IMR-90 (cell line): Measurements from ENCODE around the gene DHCR24. TPM values are rescaled to one million over a fixed set of nuclear protein-coding genes. Genes with fewer than 3 reads are reported as not detected.
A peak's percentile ranks its signal among the peaks of the same experiment; 100 is the strongest.

Experiments
- ATAC-seq: fragments of 200-7000 bp; cut with Tn5 transposase; 2 replicates; pipeline ENCODE4 v1.9.1; 2020; ENCODE audit warnings: low read depth, mild to moderate bottlenecking, moderate library complexity
- BruUV-seq: library from RNA; stranded (reverse); fragments of 400-500 nt; replicated peaks from 2 replicates; lab custom pipeline; 2021; lab: Mats Ljungman, UMichigan
- CTCF ChIA-PET: fragments of 300-600 bp; formaldehyde crosslinking; extraction: SDS; loops from one replicate; lab custom pipeline; 2021; ENCODE audit warnings: antibody characterized with exemption; lab: Yijun Ruan, JAX
- POLR2A ChIA-PET: fragments of 300-600 bp; sonication (Branson Sonifier 250); formaldehyde crosslinking; loops from one replicate; lab custom pipeline; 2022; ENCODE audit warnings: antibody characterized with exemption; ENCODE audit not compliant: unreplicated experiment; lab: Charles Lee
- DNase-seq: peaks from one replicate; pipeline ENCODE4 v3.0.0; 2013
- H2AFZ ChIP-seq: replicated peaks from 2 replicates; pipeline ENCODE3; 2013; ENCODE audit warnings: low read length, mild to moderate bottlenecking; ENCODE audit not compliant: poor library complexity
- H2AK5ac ChIP-seq: 2 replicates; pipeline ENCODE4 v1.6.1; 2013; ENCODE audit warnings: low read depth, low read length, inconsistent platforms
- H2AK9ac ChIP-seq: replicated peaks from 2 replicates; pipeline ENCODE3; 2013; ENCODE audit warnings: mild to moderate bottlenecking, low read depth, low read length, moderate library complexity; ENCODE audit not compliant: poor library complexity
- H2BK120ac ChIP-seq: 2 replicates; pipeline ENCODE4 v1.6.1; 2013; ENCODE audit warnings: low read depth, low read length, inconsistent platforms
- H2BK15ac ChIP-seq: 3 replicates; pipeline ENCODE4 v1.6.1; 2013; ENCODE audit warnings: low read depth, low read length, inconsistent platforms
- H2BK20ac ChIP-seq: 2 replicates; pipeline ENCODE4 v1.6.1; 2013; ENCODE audit warnings: low read depth, mild to moderate bottlenecking, inconsistent platforms, low read length, moderate library complexity
- H2BK5ac ChIP-seq: 2 replicates; pipeline ENCODE4 v1.6.1; 2013; ENCODE audit warnings: mild to moderate bottlenecking, low read depth, low read length, inconsistent platforms; ENCODE audit not compliant: poor library complexity, severe bottlenecking
- H3K14ac ChIP-seq: replicated peaks from 2 replicates; pipeline ENCODE4 v1.6.1; 2013; ENCODE audit warnings: low read depth, low read length, inconsistent platforms
- H3K18ac ChIP-seq: 2 replicates; pipeline ENCODE4 v1.6.1; 2013; ENCODE audit warnings: low read depth, low read length, control low read depth
- H3K23ac ChIP-seq: 2 replicates; pipeline ENCODE4 v1.6.1; 2013; ENCODE audit warnings: low read depth, low read length, inconsistent platforms
- H3K27ac ChIP-seq: 2 replicates; pipeline ENCODE4 v1.5.1; 2013; ENCODE audit warnings: mild to moderate bottlenecking, control low read depth, low read length; ENCODE audit not compliant: insufficient read depth
- H3K27me3 ChIP-seq: 2 replicates; pipeline ENCODE4 v1.6.1; 2013; ENCODE audit warnings: low read length; ENCODE audit not compliant: control insufficient read depth, insufficient read depth
- H3K36me3 ChIP-seq: 2 replicates; pipeline ENCODE4 v1.6.1; 2013; ENCODE audit warnings: low read length, mixed read lengths; ENCODE audit not compliant: control insufficient read depth, insufficient read depth
- H3K4ac ChIP-seq: 2 replicates; pipeline ENCODE4 v1.6.1; 2013; ENCODE audit warnings: low read depth, low read length, inconsistent platforms
- H3K4me1 ChIP-seq: 2 replicates; pipeline ENCODE4 v1.6.1; 2013; ENCODE audit warnings: low read length, mixed read lengths; ENCODE audit not compliant: control insufficient read depth, insufficient read depth
- H3K4me2 ChIP-seq: 2 replicates; pipeline ENCODE4 v1.6.1; 2013; ENCODE audit warnings: low read depth, mild to moderate bottlenecking, control low read depth, low read length, moderate library complexity
- H3K4me3 ChIP-seq: 2 replicates; pipeline ENCODE4 v1.5.1; 2013; ENCODE audit warnings: low read depth, mild to moderate bottlenecking, control low read depth, low read length, moderate library complexity; ENCODE audit not compliant: insufficient read depth
- H3K56ac ChIP-seq: 2 replicates; pipeline ENCODE4 v1.6.1; 2013; ENCODE audit warnings: low read length, inconsistent platforms; ENCODE audit not compliant: insufficient read depth; ENCODE audit errors: extremely low read depth
- H3K79me1 ChIP-seq, 2 experiments: 2 replicates each; pipeline ENCODE4 v1.6.1; 2013; ENCODE audit warnings: low read length in 2 of 2, inconsistent platforms in 1 of 2, low read depth in 1 of 2
- H3K9ac ChIP-seq: 2 replicates; pipeline ENCODE4 v1.6.1; 2013; ENCODE audit warnings: low read depth, low read length, control low read depth
- H3K9me1 ChIP-seq: 2 replicates; pipeline ENCODE4 v1.6.1; 2013; ENCODE audit warnings: low read length, inconsistent platforms; ENCODE audit not compliant: insufficient read depth
- H3K9me3 ChIP-seq: 2 replicates; pipeline ENCODE4 v1.6.1; 2013; ENCODE audit warnings: low read length; ENCODE audit not compliant: control insufficient read depth, insufficient read depth
- H4K20me1 ChIP-seq: 2 replicates; pipeline ENCODE4 v1.6.1; 2013; ENCODE audit warnings: low read length, inconsistent platforms; ENCODE audit not compliant: insufficient read depth
- H4K5ac ChIP-seq: 2 replicates; pipeline ENCODE4 v1.6.1; 2013; ENCODE audit warnings: mild to moderate bottlenecking, low read depth, low read length, control low read depth
- H4K8ac ChIP-seq, 2 experiments: 2 replicates each; pipeline ENCODE4 v1.6.1; 2013; ENCODE audit warnings: low read depth in 2 of 2, low read length in 2 of 2, control low read depth in 1 of 2, inconsistent platforms in 1 of 2
- H4K91ac ChIP-seq: 2 replicates; pipeline ENCODE4 v1.6.1; 2013; ENCODE audit warnings: low read depth, low read length, inconsistent platforms; ENCODE audit not compliant: insufficient read depth
- CEBPB ChIP-seq: IDR thresholded peaks from 2 replicates; pipeline ENCODE4 v1.6.1; 2012; ENCODE audit warnings: low read depth, low read length, improper control_type of control experiment
- RCOR1 ChIP-seq: IDR thresholded peaks from 2 replicates; pipeline ENCODE4 v1.6.1; 2012; ENCODE audit warnings: mild to moderate bottlenecking, low read length, improper control_type of control experiment; ENCODE audit not compliant: insufficient replicate concordance
- SMC3 ChIP-seq: fragments of 150-350 bp; IDR thresholded peaks from 2 replicates; pipeline ENCODE4 v1.6.1; 2016; ENCODE audit warnings: low read depth, mild to moderate bottlenecking, antibody characterized with exemption, low read length, moderate library complexity
- WGBS, 2 experiments: methylation state at CpG; one replicate each; pipeline versions ENCODE4 v1.1.5 to v1.1.7; 2013; ENCODE audit warnings: missing lambda C conversion rate in 2 of 2; ENCODE audit not compliant: insufficient read length in 1 of 2; ENCODE audit errors: extremely low coverage in 2 of 2; 5-methylcytosine and 5-hydroxymethylcytosine counted together
- dilution Hi-C: fragments of 300-500 bp; cut with HindIII; formaldehyde crosslinking; loops from one replicate; pipeline ENCODE4 v1.14.3; 2018; ENCODE audit warnings: low sequenced_read_pairs; ENCODE audit not compliant: unreplicated experiment
- in situ Hi-C: fragments of 300-500 bp; cut with MboI; formaldehyde crosslinking; loops from 3 replicates; pipeline ENCODE4 v1.14.3; 2019; ENCODE audit warnings: low sequenced_read_pairs, inconsistent platforms, mixed read lengths
- intact Hi-C: fragments of 100-400 bp; cut with micrococcal nuclease; formaldehyde crosslinking; loops from 2 replicates; pipeline ENCODE4 v1.10.0; 2022
- polyA plus RNA-seq, 3 experiments: library from polyadenylated mRNA; depleted of rRNA; stranded (reverse); fragments of >200 nt; gene quantifications; 2 replicates each; pipeline ENCODE4 v1.2.3, GENCODE V29; 2012; ENCODE audit warnings: low replicate concordance in 1 of 3
- total RNA-seq: library from RNA; depleted of rRNA; stranded (reverse); fragments of >200 nt; gene quantifications from 2 replicates; pipeline ENCODE4 v1.2.3, GENCODE V29; 2012

DHCR24 gene
- total and polyA plus RNA-seq, 2 of the 4 experiments (the other 2 are of a cell fraction) = 130 to 194 TPM

DNA sequence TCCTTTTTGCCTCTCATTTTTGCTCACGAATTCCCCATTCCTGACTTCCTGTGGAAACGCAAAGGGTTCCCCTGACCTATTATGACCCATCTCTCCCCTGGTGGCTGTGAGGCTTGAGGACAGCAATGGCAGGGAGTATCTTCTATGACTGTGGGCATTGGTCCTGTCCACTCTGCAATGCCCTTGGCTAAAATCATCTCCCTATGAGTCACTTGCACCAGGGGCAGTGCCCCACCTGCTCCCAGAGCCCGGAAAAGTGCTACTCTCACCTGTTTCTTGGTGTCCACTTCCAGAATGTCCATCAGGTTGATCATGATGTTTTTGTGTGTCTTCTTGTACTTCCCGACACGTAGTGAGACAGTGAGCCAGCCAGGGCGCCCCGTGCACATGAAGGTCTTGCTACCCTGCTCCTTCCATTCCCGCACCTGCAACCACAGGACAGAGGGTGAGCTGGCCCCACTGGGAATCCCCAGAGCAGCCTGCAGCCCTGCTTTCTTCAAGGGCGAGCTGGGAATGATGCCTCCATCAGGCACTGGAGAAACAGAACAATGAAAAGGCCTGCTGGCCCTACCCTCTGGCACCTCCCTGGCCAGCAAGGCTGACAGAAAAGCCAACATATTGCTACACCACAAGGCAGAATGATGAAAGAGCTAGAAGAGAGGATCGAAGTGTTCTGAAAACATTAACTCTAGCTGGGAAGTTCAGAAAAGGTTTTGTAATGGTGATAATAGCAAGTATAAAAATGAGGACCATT, 3.5 kb downstream of the DHCR24 start:
- no peak overlapping the region for H3K4me3 ChIP-seq
- in situ Hi-C loops (no loop called here), dilution Hi-C loops (no loop called here)

More for the DNA sequence above, 3.5 kb downstream of the DHCR24 start:
- no peak overlapping the region for H3K56ac ChIP-seq
- H2AFZ ChIP-seq = no peak overlapping the region
- WGBS, 2 experiments = 94% methylated on average over 3 of the region's 10 CpGs; no CpG with 5 or more reads in 1 of the 2 experiments
- no peak overlapping the region for H2BK5ac ChIP-seq
- H3K4ac ChIP-seq = no peak overlapping the region
- POLR2A ChIA-PET = no interaction called here
- no peak overlapping the region for H4K5ac ChIP-seq
- ATAC-seq (no peak), DNase-seq (peak; percentile 29)
- no peak overlapping the region for H2AK9ac ChIP-seq
- no peak overlapping the region for H3K9ac ChIP-seq
- H3K9me1 ChIP-seq = 0 out of 2 replicates have a peak, but pooled peaks cover 5% of the 10 kb centered on the region
- H3K79me1 ChIP-seq = peaks cover 17 to 32% of the 10 kb centered on the region in 2 experiments
- no peak overlapping the region for H2BK120ac ChIP-seq
- H3K4me1 ChIP-seq = peaks cover 18% of the 10 kb centered on the region
- no peak overlapping the region for H2BK15ac ChIP-seq
- no peaks in the 10 kb centered on the region; the same call in 1 of the 2 replicates for H4K20me1 ChIP-seq
- H3K27me3 ChIP-seq = no peaks in the 10 kb centered on the region
- H3K9me3 ChIP-seq = no peaks in the 10 kb centered on the region
- no peak for TF ChIP-seq SMC3
- peak; percentile 86 for TF ChIP-seq CEBPB
- TF ChIP-seq RCOR1 = no peak
- 0 out of 2 replicates have a peak overlapping the region, but pooled peaks have one; percentile 3 for H2AK5ac ChIP-seq
- H3K18ac ChIP-seq = no peak overlapping the region; the same call in 1 of the 2 replicates
- H4K8ac ChIP-seq = no peak overlapping the region
- CTCF ChIA-PET = no interaction called here
- peaks cover 1% of the 10 kb centered on the region; the same call in 1 of the 2 replicates for H3K36me3 ChIP-seq
- no peak overlapping the region for H3K27ac ChIP-seq
- no peak overlapping the region for H3K14ac ChIP-seq
- BruUV-seq = no TSS peak
- H4K91ac ChIP-seq = no peak overlapping the region
- intact Hi-C loops = no loop called here
- no peak overlapping the region; the same call in 1 of the 2 replicates for H3K4me2 ChIP-seq
- H2BK20ac ChIP-seq = no peak overlapping the region
- no peak overlapping the region for H3K23ac ChIP-seq
